DOHH2 (cell line): Measurements from ENCODE around the gene KRTAP10-5.

Source experiments
- CTCF ChIP-seq: fragments of 200-600 bp; sonication (generic); IDR thresholded peaks from one replicate; pipeline ENCODE4 v1.5.1; 2014; ENCODE audit warnings: antibody characterized with exemption, mild to moderate bottlenecking, low read depth, low read length; ENCODE audit not compliant: poor library complexity, severe bottlenecking
- EZH2phosphoT487 ChIP-seq: fragments of 200-600 bp; sonication (generic); IDR thresholded peaks from 2 replicates; pipeline ENCODE4 v1.6.1; 2017; ENCODE audit warnings: borderline replicate concordance, mild to moderate bottlenecking, antibody characterized with exemption, low read length, moderate library complexity, mixed read lengths

- TF ChIP-seq CTCF (no peak), EZH2phosphoT487 (no peak)
Observed at GRCh38 chr21:44568667-44569556, 11.5 kb downstream of the KRTAP10-5 start.
